Adrenal gland (tissue), 12 donors: ENCODE measurements around the gene CHEK2. TPM values are rescaled to one million over a fixed set of nuclear protein-coding genes. Genes with fewer than 3 reads are reported as not detected.
"Not testable (repeated sequence)": the region's sequence is repeated elsewhere in the genome, so short reads cannot be mapped to it uniquely, and the experiment has no call there.

Source experiments
- DNase-seq, 7 donors: peaks; one replicate each; pipeline ENCODE4 v3.0.0-alpha.2; 2019 to 2020
- H3K27ac ChIP-seq, 5 donors: fragments of 200-600 bp; sonication (generic) in 4 of 5; 1 replicate in 3 of 5; 2 replicates in 2 of 5; pipeline versions ENCODE4 v1.5.1 to v1.8.0; 2016 to 2020; ENCODE audit warnings: mild to moderate bottlenecking in 1 of 5
- H3K27me3 ChIP-seq: fragments of 200-600 bp; 2 replicates; pipeline ENCODE4 v1.8.0; 2021
- H3K36me3 ChIP-seq, 2 donors: fragments of 200-600 bp; replicated peaks in 1 of 2; 1 replicate in 1 of 2; 2 replicates in 1 of 2; pipeline versions ENCODE4 v1.5.1 to v1.8.0; 2018 to 2022
- H3K4me1 ChIP-seq, 2 donors: fragments of 200-600 bp; replicated peaks in 1 of 2; 1 replicate in 1 of 2; 2 replicates in 1 of 2; pipeline versions ENCODE4 v1.5.1 to v1.8.0; 2018 to 2021
- H3K4me3 ChIP-seq, 4 donors: fragments of 200-600 bp; sonication (generic) in 3 of 4; one replicate each; pipeline ENCODE4 v1.5.1; 2016 to 2018
- H3K9me3 ChIP-seq, 3 donors: fragments of 200-600 bp; sonication (generic) in 1 of 3; replicated peaks in 1 of 3; 1 replicate in 2 of 3; 2 replicates in 1 of 3; pipeline versions ENCODE4 v1.5.1 to v1.8.0; 2016 to 2021
- POLR2A ChIP-seq, 2 donors: fragments of 450-650 bp; IDR thresholded peaks; one replicate each; pipeline ENCODE4 v1.6.1; 2017; ENCODE audit warnings: antibody characterized with exemption in 2 of 2, mild to moderate bottlenecking in 2 of 2, moderate library complexity in 1 of 2
- WGBS, 4 donors: extraction: QIAGEN DNeasy Blood & Tissue Kit in 2 of 4; methylation state at CpG; one replicate each; pipeline versions ENCODE4 v1.1.5 to v1.1.7; 2013 to 2017; 5-methylcytosine and 5-hydroxymethylcytosine counted together
- intact Hi-C, 2 donors: fragments of 100-400 bp; cut with DNase I; formaldehyde crosslinking; loops; one replicate each; pipeline versions ENCODE4 v1.14.1 to v1.15.0; 2022 to 2023
- polyA plus RNA-seq, 3 donors: library from polyadenylated mRNA; stranded (reverse); fragments of 200-250 nt in 2 of 3; fragments of 350-450 nt in 1 of 3; fragmentation: Illumina TruSeq in 1 of 3; extraction: RNeasy Lipid Tissue Mini Kit (QIAGEN cat#74804) in 1 of 3; gene quantifications; one replicate each; pipeline ENCODE4 v1.2.3, GENCODE V29; 2013 to 2014
- total RNA-seq, 9 donors: library from RNA; depleted of rRNA in 4 of 9; stranded (reverse); fragments of >200 nt in 4 of 9; fragments of 120-200 nt in 1 of 9; fragmentation: NEBNext Ultra II Directional in 1 of 9; extraction: Animal tissue kit (Norgen Biotek cat#: 25700) in 1 of 9; gene quantifications; one replicate each; pipeline versions ENCODE4 v1.1.0 to v1.2.4, GENCODE V29; 2013 to 2023
- TF ChIP-seq, protein P1 (sequence below), 6 experiments: fragments of 450-650 bp in 4 of 6; fragments of 200-600 bp in 2 of 6; sonication (generic) in 1 of 6; IDR thresholded peaks; 1 replicate in 5 of 6; 2 replicates in 1 of 6; pipeline versions ENCODE4 v1.5.1 to v1.8.0; 2016 to 2021; ENCODE audit warnings: antibody characterized with exemption in 6 of 6, mild to moderate bottlenecking in 2 of 6, moderate library complexity in 1 of 6
- donor health status: healthy with polysubstance abuse.
- donor health status: Bipolar disorder and iron deficiency.
- donor health status: DM: yes; HTN: yes; CAD: no.
- donor health status: DM: no; HTN: no; CAD: no.
- donor health status: DM: no; HTN: no; CAD: no.
- donor health status: DM: yes; HTN: yes; CAD: no.

Gene CHEK2
- total and polyA plus RNA-seq, 12 donors, result 3.2 to 45.0 (median 13.4) TPM

DNA sequence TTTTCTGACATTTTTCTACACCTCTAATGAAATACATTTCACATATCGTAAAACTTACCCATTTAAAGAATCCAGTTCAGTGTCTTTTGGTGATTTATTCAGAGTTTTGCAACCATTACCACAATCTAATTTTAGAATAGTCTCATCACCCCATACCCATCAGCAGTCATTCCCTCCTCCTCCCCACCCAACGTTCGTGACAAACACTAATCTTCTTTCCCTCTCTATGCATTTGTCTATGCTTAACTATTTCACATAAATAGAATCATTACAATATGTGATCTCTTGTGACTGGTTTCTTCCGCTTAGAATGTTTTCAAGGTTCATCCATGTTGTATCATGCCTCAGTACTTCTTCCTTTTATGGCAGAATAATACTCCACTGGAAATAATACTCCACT, 71.5 kb downstream of the CHEK2 start:
- Histone ChIP-seq H3K27me3 (no peaks in the 10 kb centered on the region), H3K9me3 (no peaks in the 10 kb centered on the region), H3K27ac (no peak overlapping the region), H3K36me3 (no peaks in the 10 kb centered on the region), H3K4me3 (no peak overlapping the region), H3K4me1 (no peaks in the 10 kb centered on the region)
- TF ChIP-seq, protein P1, sequence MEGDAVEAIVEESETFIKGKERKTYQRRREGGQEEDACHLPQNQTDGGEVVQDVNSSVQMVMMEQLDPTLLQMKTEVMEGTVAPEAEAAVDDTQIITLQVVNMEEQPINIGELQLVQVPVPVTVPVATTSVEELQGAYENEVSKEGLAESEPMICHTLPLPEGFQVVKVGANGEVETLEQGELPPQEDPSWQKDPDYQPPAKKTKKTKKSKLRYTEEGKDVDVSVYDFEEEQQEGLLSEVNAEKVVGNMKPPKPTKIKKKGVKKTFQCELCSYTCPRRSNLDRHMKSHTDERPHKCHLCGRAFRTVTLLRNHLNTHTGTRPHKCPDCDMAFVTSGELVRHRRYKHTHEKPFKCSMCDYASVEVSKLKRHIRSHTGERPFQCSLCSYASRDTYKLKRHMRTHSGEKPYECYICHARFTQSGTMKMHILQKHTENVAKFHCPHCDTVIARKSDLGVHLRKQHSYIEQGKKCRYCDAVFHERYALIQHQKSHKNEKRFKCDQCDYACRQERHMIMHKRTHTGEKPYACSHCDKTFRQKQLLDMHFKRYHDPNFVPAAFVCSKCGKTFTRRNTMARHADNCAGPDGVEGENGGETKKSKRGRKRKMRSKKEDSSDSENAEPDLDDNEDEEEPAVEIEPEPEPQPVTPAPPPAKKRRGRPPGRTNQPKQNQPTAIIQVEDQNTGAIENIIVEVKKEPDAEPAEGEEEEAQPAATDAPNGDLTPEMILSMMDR (IDR thresholded peaks at IDR 0.05), result no peak
- TF ChIP-seq POLR2A (IDR thresholded peaks at IDR 0.05), result no peak
- no peak for DNase-seq
- 69 to 80% (median 73%) methylated on average over 4 of the region's 4 CpGs for WGBS, 4 donors
- intact Hi-C loops, result no loop called here

- Histone ChIP-seq H3K9me3 (no peaks in the 10 kb centered on the region), H3K27ac (no peak overlapping the region), H3K27me3 (no peaks in the 10 kb centered on the region), H3K4me3 (no peak overlapping the region), H3K4me1 (no peaks in the 10 kb centered on the region), H3K36me3 (no peaks in the 10 kb centered on the region)
- TF ChIP-seq POLR2A (IDR thresholded peaks at IDR 0.05), result no peak
- TF ChIP-seq, protein P1 (IDR thresholded peaks at IDR 0.05), result no peak
- WGBS, 4 donors, result 59 to 70% (median 64%) methylated on average over 2 of the region's 2 CpGs
- intact Hi-C loops, result no loop called here
- no peak for DNase-seq
Measured at GRCh38 chr22:28669387-28669786, 72.2 kb downstream of the CHEK2 start.

GRCh38 chr22:28663569-28663942, 78.1 kb downstream of the CHEK2 start:
- H3K4me1 ChIP-seq, H3K4me3 ChIP-seq, H3K27ac ChIP-seq, DNase-seq, intact Hi-C loops, H3K9me3 ChIP-seq, H3K36me3 ChIP-seq, H3K27me3 ChIP-seq: not testable (repeated sequence)
- WGBS, 4 donors, result no CpG with 5 or more reads among the region's 13 CpGs

DNA sequence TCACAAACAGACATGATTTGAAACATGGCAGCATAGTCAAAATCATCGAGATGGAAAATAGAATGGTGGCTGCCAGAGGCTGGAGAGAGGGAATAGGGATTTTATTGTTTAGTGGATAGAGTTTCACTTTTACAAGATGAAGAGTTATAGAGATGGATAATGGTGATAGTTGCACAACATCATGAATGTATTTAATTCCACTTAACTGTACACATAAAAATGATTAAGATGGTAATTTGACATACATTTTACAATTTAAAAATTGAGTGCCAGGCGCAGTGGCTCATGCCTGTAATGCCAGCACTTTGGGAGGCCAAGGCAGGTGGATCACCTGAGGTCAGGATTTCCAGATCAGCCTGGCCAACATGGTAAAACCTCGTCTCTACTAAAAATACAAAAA, 83.2 kb downstream of the CHEK2 start:
- WGBS, 4 donors, result 91% methylated on average over 3 of the region's 3 CpGs
- Histone ChIP-seq H3K27ac (no peak overlapping the region), H3K4me1 (no peaks in the 10 kb centered on the region), H3K27me3 (no peaks in the 10 kb centered on the region), H3K36me3 (no peaks in the 10 kb centered on the region), H3K9me3 (no peaks in the 10 kb centered on the region), H3K4me3 (no peak overlapping the region)
- DNase-seq, result no peak
- intact Hi-C loops, result no loop called here
- TF ChIP-seq, protein P1 (IDR thresholded peaks at IDR 0.05), result no peak
- TF ChIP-seq POLR2A (IDR thresholded peaks at IDR 0.05), result no peak

DNA sequence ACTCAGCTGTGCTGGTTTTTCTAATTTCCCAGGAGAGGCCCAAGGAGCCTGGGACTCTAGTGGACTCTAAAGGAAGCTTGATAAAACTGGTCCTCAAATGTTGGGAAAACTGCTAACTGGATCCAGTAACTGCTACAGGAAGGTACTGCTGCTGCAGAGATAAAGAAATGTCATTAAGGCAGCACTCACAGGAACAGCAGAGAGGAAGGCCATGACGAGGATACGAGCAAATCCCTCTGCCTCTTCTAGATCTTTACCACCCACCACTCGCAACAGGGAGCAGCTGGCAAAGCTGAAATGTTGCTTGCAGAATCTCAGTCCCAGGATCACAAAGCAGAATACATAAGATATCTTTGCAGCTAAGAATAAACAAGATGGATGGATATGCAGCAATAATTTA, 85.4 kb downstream of the CHEK2 start:
- no peak overlapping the region for H3K27ac ChIP-seq
- H3K4me1 ChIP-seq, result no peaks in the 10 kb centered on the region
- intact Hi-C loops, result no loop called here
- H3K9me3 ChIP-seq, result no peaks in the 10 kb centered on the region
- H3K36me3 ChIP-seq, result no peaks in the 10 kb centered on the region
- no peak for TF ChIP-seq POLR2A (IDR thresholded peaks at IDR 0.05)
- TF ChIP-seq, protein P1 (IDR thresholded peaks at IDR 0.05), result no peak
- no peaks in the 10 kb centered on the region for H3K27me3 ChIP-seq
- H3K4me3 ChIP-seq, result no peak overlapping the region
- no peak for DNase-seq
- WGBS, 4 donors, result 67 to 80% (median 74%) methylated on average over 3 of the region's 3 CpGs
